Inflammatory macrophage treated with lipopolysaccharide for 1 hour (primary cell): ENCODE measurements around the gene C13orf42.

Source experiments
- DNase-seq, 2 donors: peaks; one replicate each; pipeline ENCODE4 v3.0.0-alpha.2; 2020 to 2022

The C13orf42 gene

DNA sequence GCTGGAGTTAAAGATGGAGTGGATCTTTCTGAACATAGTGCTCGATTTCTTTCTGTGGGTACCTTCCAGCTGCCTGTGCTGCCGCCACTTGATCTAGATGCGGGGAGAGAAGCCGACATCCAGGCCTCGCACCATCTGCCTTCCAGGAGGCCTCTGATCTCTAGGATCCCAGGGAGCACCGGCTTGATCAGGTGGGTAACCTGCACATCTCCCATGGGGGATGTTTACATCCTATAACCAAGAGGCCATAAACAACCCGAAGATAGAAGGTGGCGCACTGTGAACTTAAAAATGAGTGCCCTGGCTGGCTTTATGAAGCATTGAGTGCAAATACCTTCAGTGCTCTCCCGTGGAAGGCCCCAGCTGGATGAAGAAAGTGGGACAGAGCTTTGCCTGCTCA is at the start of gene C13orf42:
C13orf42 (minus strand) TSS at position 101 of the 400 bp plus-strand sequence; CDS start at position 36, 65 bp downstream.
- DNase-seq = no peak

DNA sequence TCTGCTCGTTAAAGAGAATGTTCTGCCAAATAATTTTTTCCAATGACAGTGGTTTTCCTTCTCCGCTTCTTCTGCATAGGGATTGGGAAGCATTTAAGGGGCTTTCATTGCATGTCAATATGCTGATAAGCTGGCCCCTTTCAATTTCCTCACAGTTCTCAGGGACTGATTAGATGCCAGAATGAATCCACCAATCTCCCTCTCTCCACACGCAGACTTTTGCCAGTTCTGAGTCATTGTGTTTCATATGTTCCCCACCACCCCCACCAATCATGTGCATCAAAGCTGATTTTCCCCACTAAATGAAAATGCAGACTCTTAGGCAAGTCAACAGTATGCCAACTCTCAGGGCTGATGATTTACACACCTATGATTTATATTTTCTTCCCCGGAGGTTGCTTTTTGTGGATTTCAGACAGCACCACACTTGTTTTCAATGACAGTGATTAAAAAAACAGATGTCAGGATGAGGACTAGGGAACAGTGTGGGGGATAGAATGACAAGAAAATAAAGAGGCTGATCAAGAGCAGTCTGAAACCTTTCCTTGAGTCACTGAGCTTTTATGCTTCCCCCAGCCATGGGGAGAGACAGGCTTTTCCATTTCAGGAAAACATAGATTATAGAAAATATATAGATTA is 47.9 kb upstream of the C13orf42 start:
- DNase-seq = peak in 1 of 2 donors; percentile 42

DNA sequence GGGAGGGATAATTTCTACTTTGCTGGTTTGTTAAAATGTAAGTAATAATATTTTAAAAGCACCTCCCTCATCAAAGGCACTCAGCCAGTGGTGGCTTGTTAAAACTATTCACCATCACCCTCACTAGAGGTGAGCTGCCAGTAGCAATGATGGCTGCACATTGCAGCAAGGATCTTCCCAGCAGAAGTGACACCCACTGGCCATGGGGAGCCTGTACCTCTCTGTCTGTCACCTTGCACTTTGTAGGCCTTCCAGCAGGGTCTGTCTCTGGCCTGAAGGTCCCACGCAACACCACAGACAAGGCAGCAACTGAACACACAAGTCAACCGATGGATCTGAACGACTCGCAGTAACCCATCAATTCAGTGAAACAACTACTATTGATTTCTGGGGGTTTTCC is 47.3 kb upstream of the C13orf42 start:
- DNase-seq = no peak

DNA sequence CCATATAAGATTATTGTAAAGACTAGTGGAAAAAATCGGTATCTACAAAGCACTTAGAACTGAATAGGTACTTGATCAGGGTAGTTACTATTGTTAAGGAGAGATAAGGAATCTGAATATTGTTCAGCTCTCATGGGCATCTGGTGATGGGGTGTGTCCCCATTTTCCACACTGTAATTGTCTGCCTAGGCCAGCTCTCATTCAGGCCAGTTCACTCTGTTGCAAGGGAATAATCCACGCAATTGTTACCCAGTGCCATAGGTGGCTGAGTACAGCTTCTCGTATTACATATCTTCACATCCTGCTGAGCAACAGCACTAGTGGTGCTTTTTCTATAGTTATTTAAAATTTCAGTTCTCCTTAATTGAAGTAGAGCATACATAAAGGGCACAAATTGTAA is 45.6 kb upstream of the C13orf42 start:
- no peak for DNase-seq

DNA sequence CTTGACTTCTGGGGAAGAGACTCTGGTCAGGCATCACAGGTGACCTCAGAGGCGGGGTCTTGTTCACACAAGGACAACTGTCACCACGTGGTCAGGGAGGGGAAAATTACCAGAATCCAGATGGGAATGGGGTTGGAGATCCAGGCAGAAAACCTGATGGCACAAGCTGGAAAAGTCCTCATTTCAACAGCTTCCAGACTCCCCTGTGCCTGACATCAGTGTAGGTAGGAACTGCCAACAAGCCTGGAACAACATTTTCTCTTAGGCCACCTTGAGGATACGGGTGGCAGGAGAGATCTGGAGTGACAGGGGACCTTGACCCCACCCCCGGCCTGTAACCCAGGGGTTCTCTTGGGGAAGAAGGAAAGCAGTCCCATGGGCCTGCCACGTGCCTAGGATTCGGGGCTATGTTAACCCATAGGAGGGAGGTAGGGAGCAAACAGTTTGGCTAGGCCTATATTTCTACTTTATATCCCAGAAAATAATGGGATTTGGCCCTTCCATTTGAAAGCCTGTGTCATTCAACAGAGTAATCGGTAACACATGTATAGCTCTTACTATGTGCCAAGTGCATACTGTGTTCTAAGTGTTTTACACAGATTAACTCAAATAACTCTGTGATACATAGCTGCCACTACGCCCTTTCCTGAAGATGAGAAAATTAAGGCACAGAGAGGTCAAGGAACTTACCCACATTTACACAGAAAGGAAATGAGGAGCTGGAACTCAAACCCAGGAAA is 44.9 kb upstream of the C13orf42 start:
- DNase-seq = no peak

DNA sequence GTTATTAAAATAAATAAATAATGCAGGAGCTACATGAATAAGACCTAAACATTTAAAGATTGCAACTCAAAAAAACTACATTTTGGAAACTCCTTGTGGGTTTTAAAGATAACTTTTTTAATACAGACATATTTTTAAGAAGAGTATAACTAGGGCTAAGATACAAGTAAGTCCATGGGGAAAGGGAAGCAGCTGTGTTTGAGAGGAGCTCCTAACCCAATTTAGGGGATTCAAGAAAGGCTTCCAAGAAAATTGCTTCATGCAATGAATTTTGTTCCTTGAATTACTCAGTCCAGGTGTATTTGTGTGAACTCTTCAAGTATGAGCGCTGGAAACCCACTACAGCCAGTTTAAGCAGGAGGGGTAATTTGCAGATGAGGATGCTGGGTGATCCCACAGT is 44.1 kb upstream of the C13orf42 start:
- no peak for DNase-seq

DNA sequence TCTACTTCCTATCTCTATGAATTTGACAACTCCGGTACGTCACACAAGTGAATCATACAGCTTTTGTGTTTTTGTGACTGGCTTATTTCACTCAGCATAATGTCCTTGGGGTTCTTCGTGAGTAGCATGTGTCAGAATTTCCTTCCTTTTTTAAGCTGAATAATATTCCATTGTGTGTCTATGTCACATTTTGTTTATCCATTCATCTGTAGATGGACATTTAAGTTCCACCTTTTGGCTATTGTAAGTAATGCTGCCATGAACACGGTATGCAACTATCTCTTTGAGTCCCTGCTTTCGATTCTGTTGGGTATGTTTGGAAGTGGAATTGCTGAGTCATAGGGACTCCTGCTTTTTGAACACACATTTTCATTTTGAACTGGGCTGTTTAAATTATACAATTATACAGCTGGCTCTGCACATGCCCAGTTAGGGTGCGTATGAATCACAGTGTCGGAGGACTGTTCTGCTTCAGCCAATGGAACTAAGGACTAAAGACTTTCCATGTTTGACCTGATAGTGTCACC is 43.0 kb upstream of the C13orf42 start:
- peak; percentile 51 to 63 for DNase-seq

DNA sequence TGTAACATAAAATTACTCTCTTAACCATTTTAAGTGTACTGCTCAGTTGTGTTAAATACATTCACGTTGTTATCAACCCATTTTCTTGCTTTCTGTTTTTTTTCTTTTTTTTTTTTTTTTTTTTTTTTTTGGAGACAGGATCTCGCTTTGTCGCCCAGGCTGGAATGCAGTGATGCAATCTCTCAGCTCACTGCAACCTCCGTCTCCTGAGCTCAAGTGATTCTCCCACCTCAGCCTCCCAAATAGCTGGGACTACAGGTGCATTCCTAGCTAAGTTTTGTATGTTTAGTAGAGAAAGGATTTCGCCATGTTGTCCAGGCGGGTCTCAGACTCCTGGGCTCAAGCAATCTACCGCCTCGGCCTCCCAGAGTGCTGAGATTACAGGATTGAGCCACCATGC is 42.5 kb upstream of the C13orf42 start:
- no peak for DNase-seq

DNA sequence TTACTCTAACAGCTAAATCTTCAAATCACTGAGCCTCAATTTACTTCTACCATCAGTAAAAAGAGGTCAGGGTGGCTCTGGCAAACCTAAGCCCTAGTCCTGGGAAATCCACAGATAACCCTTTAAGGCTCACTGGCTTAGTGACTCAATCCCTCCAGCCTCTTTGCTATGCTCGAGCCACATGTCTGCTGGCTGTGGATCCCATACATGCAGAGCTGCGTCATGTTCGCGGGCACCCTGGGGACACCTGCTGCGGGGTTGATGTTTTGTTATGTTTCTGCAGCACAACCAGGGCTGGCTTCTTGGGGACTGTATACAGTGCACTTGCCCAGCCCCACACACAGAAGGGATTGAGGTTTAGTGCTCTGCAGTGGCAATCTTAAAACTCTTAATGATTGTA is 41.6 kb upstream of the C13orf42 start:
- DNase-seq = no peak

DNA sequence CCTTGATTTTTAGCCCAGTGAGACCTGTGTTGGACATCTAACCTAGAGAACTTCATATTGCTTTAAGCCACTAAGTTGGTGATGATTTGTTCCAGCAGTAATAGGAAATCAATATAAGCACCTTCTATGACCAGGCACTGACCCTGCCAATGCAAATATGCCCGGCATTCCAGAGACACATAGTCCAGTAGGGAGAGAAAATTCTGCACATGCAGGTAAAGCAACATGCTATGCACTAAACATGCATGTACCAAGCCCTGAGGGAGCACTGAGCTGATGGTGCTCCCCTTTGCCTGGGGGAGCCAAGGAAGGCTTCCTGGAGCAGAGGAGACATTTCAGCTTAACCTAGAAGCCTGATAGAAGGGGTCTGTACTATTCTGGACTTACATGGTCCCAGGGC is 40.4 kb upstream of the C13orf42 start:
- no peak for DNase-seq

DNA sequence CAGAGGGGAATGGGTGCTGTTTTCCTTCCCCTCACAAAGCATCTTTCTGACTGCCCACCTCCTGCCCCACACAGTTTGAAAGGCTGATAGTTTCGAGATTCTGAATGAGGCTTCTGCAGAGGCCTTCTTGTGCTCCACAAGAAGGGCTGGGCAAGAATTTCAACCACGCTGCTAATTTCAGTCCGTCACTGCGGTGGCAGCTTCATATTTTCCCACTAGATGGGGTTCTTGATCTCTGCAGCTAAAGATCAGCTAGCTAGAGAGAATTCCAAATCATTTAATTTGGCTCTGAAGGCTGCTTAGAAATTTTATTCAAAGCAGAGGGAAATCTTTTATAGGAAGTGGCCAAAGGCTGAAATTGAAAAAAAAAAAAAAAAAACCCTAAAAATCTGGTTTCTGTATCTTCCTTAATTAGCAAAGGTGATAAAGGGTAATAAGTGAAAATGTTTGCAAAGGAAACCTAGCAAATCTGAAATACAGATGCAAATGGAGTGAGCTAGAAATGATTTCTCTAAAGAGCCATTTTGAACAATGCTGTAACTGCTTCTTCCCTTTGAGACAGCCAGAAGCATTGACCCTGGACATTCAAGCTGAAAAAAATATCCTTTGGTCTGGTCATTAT is 38.0 kb upstream of the C13orf42 start:
- peak; percentile 13 to 42 for DNase-seq

DNA sequence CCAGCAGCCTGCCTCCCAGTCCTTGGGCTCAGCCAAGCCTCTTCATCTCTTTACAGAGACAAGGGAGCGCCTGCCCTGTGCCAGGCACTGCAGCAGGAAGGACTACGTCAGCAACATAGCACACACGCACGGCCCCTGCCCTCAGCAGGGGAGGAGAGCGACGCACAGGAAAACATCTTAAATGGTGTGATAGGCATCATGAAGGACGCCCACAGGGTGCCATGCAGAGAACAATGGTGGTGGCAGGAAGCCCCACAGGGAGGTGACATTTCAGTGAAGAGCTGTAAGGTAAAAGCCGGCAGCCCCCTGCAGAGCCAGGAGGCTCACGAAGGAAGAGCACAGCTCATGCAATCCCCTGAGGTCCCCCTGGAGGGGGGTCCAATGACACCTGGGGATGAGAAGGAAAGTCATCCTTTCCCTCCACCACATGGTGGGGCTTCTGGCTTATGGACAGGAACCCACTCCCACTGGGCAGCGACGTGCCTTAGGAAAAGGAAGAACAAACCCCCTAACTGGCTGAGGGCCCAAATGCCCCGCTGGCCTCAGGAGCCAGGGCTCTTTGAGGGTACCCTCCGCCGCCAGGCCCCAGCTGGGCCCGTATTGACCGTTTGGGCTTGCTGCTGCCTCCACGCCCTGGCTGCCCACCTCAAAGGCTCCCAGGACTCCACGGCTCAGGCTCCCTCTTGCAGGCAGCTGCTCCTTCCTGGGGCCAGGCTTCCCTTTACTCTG is 37.3 kb upstream of the C13orf42 start:
- DNase-seq = no peak

DNA sequence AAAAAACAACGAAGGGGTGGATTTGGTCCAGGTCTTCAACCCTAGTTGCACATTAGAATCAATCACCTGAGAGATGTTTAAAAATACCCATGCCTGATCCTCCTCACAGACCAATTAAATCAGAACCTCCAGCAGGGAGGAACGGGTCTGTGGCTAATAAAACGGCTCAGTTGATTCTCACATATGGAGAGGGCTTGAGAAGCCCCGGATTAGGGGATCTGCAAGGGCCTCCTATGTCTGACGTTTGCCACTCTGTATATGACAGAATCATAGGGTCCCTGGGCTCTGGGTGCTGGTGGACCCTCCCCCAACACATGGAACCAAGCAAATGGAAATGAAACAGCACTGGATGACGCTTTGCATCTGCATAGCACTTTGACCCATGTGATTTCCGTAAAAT is 36.7 kb upstream of the C13orf42 start:
- DNase-seq = no peak

DNA sequence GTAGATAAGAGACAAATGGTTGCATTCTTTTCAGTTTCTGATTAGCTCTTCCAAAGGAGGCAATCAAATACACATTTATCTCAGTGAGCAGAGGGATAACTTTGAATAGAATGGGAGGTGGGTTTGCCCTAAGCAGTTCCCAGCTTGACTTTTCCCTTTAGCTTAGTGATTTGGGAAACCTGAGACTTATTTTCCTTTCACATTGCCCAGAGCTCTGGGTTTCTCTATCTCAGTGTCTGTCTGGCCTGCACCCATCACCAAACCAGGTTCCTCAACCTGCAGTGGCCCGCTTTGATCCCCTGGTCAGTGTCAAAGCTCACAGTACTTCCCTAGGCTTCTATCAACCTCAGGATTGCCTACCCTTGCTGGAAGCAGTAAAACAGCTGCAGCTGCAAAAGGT is 35.6 kb upstream of the C13orf42 start:
- no peak for DNase-seq

DNA sequence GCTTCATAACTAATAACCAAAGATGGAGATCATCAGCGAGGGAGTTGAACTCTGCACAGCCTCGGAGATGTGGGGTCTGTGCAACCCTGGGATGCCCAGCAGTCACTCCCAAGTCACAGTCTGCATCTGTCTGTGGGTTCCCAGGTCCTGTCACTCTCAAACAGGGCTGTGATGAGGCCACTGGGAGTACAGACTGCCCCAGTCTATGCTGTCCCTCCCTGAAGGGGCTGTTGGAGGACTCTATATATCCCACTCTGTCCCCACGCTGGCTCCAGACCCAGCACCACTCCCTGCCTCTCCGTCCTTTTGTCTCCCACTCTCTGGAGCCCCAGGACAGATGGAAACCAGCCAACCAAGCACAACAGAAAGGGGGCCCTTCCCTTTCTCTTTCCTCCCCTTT is 26.2 kb upstream of the C13orf42 start:
- no peak for DNase-seq

DNA sequence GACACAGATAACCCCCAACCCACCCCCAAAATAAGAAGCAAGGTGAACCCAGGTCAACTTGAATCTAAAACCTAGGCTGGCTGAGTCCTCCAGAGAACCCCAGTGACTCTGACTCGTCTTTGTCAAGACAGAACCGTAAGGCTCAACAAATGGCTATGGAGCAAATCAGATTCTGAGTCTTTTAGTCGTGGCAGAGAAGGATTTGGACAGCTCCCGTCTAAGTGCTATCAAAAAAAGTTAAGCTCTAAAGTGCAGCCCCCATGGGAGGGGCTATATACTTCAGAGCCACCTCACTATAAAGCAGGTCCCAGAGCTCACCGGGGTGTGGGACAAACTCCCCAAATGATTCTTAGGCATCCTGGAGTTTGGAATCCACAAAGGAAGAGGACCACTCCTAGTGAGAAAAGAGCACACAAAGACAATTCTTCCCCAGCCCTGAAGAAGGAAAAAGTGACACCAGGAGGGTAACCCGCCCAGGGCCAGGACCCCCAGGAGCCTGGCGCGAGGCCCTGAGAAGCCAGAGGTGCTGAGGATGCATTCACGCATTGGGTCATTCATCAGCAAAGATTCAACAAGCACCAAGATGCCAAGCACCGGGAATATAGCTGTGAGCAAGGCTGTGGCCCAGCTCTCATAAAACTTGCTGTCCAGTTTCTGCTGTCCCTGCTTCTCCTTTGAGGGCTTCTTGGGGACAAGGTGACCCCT is 25.4 kb upstream of the C13orf42 start:
- DNase-seq = no peak

DNA sequence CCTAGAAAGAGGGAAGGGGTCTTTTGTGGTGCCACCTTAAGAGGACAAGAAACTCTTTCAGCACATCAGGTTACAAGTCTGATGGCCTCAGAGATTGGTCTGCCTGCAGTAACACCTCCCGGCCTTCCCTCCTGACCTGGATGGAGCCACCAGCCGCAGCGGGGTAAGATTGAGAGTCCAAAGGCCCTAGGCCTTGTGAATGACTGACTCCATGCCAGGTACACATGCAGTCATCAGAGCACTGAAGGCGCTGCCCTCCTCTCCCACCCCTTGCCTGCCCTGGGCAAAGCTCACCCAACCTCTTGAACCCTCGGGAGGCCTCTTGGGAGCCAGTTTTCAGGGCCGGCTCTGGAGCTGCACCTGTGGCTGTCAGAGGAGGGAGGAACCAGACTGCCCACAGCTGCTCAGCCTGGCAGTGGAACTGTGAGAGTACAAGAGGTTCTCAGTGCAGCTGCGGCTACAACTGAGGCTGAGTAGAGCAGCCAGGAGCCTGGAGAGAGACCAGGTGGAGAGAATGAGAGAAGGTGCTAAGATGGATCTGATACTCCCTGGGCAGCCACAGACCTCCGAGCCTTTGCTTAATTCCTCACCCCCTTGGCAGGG is 23.8 kb upstream of the C13orf42 start:
- DNase-seq = no peak

DNA sequence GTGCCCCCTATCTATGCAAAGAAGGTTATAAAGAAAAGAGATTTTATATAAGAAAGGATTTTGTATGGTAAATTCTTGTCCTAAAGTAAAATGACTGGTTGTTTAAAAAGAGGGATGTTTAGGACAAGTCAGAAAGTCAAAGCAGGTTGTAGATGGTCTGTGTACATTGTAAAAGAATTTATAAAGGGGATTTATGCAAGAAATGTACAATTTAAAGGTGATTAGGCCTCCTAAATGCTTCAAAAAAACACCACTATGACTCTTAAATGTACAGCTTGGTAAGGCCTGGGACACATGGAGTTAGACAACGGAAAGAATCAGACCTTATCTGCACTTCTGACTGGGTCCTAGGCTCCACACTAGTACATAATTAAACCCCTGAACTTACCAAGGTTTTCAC is 19.3 kb upstream of the C13orf42 start:
- no peak for DNase-seq

DNA sequence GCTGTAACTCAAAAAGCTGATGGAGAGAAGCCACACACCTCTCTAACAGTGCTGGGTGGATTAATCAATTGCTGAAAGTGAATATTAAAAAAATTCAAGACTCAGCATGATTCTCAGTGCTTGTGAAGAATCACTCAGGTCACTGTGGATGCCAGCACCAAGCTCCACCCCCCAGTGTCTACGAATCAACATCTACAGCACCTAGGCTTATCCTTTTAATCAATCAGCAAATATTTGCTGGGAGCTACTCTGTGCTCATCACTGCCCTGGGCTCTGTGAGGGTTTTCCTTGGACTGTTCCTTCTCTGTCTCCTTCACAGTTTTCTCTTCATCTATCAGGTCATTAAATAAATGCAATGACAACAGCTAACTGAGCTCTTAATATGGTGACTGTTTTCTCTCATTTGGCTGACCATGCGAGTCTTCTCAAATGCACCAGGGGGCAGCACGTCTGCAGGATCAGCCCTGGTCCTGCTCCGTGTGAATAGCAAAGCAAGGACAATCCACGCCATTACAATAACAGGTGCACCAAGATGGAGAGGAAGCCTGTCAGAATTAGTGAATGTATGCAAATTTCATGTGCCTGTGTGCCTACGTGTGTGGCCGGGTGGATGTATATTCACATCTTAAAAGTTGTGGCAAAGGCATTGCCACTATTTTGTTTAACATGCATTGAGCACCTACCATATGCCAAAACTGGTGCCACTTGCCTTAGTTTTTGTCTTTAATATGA is 14.6 kb upstream of the C13orf42 start:
- DNase-seq = peak; percentile 47 to 72

DNA sequence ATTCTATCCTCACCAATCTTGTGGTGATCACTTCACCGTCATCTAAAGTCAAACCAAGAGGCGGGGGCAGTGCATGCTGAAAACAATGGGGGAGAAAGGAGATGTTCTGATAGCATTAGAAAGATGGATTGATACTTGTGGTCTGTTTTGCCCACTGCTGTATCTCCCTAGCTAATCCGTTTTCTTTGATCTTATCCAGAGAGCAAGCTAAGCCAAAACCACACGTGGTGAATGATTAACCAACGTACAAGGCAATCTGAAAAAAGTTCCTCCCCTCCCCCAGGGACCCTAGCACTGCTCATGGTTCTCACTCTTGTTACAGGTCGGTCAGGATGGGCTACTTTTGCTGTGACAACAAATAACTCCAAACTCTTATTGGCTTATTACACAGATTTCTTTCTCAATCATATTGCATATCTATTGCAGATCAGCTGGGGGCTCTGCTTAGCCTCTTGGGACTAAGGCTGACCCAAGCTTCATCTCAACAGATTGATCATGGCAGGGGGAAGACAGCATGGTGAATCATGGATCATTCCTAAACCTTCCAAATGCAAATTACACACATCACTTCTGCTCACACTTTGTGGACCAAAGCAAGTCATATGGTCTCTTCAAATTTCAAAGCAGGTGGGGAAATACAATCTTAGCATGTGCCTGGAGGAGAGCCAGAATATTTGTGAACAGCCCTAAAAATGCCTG is 11.9 kb upstream of the C13orf42 start:
- DNase-seq = no peak

DNA sequence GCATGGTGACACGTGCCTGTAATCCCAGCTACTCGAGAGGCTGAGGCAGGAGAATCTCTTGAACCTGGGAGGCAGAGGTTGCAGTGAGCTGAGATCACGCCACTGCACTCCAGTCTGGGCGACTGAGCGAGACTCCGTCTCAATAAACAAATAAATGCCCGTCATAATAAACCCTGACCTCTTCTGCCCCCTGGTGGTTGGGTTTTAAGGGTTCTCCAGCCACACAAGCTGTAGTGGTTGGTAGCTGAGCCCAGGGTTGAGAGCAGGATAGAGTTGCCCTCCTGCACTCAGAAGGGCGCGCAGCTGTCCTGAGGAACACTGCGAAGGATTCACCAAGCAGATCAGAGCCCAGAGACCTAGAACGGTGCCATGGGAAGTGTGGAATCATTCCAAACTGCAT is 9.8 kb upstream of the C13orf42 start:
- DNase-seq = peak in 1 of 2 donors; percentile 54
